ENCODE data around the gene CAPN3.

The CAPN3 gene

DNA sequence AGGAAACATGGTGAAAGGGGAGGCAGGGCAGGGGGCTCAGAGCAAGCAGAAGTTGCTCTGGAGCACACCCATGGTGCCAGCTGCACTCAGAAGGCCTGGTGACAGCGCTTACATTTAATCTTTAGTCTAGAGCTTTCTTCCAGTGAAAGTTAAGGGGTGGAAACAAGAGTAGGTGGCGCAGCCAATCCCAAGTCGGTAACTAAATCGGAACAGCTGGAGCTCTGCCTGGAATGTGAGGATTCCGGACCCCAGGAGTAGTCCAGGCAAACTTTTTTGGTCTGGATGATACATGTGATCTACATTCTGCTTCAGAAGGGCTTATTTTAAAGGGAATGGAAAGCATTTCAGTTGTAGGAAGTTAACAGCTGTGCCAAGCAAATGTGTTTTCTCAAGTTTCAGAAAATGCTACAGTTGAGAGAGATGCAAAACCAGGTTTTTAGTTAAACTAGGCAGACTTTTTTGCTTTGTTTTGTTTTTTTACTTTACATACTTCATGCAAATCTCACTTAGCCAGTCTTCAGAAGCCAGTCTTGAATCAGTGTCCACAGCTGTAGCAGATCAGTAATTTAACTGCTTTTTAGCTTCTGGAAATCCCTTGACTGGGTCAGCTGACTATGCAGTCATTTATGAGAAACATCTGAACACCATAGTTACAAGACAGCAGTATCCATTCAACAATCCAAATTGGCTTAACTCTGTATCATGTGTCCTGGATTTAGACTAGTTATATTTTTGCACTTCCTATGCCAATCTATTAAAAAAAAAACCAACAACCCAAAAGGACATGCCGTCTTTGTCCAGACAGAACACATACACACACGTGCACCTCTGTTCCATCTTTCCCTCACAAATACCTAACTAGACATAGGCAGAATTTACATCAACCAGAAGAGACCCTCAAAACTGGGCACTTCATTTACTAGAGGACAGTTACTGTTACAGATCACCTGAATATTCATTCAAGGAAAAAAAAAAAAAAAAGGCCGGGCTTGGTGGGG lies 98.4 kb downstream of the CAPN3 start:
- DNase-seq, result no peak

DNA sequence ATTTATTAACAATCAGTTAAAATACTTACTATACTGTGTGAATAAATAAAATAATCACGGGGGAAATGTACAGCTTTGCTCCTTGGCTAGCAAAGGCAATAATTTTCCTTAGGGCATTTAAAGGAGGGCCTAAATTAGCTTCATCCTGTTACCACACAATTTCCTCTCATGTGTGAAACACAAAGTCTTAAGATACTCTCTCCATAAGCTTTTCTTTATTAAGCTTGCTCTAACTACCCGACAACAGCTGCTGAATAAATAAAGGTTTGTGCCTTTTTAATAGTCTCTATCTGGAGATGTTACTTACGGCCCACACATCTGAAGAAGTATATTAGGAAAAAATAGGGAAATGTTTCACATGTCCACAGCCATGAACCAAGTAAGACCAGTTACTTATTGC lies 102.0 kb downstream of the CAPN3 start:
- no peak for DNase-seq
